Fibroblast of villous mesenchyme (primary cell): ENCODE data around the gene EPHA6. TPM values are rescaled to one million over a fixed set of nuclear protein-coding genes. Genes with fewer than 3 reads are reported as not detected.
"Not testable (repeated sequence)": the region's sequence is repeated elsewhere in the genome, so short reads cannot be mapped to it uniquely, and the experiment has no call there.

Source experiments
- DNase-seq: peaks from one replicate; pipeline ENCODE4 v3.0.0-alpha.2; 2010; ENCODE audit warnings: low read depth
- H3K4me3 ChIP-seq: 2 replicates; pipeline ENCODE4 v1.5.1; 2011; ENCODE audit warnings: low read depth, mild to moderate bottlenecking, low read length
- total RNA-seq: library from RNA; depleted of rRNA; stranded (reverse); fragments of >200 nt; gene quantifications from 2 replicates; pipeline ENCODE4 v1.2.3, GENCODE V29; 2012
- TF ChIP-seq, protein P1 (sequence below): IDR thresholded peaks from 2 replicates; pipeline ENCODE4 v1.5.1; 2012; ENCODE audit warnings: low read depth, mild to moderate bottlenecking, low read length; ENCODE audit not compliant: insufficient read depth

EPHA6 gene
- total RNA-seq, 1 donor = 1.7 TPM

DNA sequence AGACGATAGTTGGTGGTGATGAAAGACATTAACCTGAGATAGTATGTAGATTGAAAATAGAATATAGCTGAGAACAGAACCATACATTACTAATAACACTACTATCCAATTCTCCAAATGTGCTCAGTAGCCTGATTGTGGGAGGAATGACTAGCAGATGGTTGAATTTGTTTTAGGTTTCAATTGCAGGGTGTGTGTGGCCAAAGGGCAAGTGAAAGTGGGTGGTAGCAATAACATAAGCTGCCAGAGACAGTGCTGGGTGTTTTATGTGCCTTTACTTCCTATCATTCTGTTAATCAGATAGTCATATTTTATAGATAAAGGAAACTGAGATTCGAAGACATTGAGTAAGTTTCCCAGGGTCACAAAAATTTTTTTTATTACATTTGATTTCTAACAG, 700.7 kb downstream of the EPHA6 start:
- TF ChIP-seq, protein P1, sequence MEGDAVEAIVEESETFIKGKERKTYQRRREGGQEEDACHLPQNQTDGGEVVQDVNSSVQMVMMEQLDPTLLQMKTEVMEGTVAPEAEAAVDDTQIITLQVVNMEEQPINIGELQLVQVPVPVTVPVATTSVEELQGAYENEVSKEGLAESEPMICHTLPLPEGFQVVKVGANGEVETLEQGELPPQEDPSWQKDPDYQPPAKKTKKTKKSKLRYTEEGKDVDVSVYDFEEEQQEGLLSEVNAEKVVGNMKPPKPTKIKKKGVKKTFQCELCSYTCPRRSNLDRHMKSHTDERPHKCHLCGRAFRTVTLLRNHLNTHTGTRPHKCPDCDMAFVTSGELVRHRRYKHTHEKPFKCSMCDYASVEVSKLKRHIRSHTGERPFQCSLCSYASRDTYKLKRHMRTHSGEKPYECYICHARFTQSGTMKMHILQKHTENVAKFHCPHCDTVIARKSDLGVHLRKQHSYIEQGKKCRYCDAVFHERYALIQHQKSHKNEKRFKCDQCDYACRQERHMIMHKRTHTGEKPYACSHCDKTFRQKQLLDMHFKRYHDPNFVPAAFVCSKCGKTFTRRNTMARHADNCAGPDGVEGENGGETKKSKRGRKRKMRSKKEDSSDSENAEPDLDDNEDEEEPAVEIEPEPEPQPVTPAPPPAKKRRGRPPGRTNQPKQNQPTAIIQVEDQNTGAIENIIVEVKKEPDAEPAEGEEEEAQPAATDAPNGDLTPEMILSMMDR = no peak
- H3K4me3 ChIP-seq = no peak overlapping the region
- DNase-seq = no peak

DNA sequence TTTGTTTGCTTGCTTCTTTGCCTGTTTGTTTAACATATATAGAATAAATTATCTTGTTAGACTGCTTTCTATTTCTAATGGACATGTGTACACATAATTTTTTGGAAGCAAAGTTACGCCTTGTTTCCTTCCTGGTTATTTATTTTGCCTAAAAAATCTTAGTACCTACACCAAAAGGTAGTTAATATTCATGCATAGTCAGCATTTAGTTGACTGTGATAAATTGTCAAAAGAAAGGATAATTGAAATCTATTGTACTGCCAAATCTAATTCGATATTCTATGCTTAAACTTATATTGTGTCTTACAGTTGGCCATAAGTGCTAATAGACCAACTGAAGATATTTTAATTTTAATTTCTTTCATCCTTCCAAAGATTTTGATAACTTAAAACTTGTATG, 716.3 kb downstream of the EPHA6 start:
- no peak for DNase-seq
- TF ChIP-seq, protein P1 = no peak
- no peak overlapping the region for H3K4me3 ChIP-seq

DNA sequence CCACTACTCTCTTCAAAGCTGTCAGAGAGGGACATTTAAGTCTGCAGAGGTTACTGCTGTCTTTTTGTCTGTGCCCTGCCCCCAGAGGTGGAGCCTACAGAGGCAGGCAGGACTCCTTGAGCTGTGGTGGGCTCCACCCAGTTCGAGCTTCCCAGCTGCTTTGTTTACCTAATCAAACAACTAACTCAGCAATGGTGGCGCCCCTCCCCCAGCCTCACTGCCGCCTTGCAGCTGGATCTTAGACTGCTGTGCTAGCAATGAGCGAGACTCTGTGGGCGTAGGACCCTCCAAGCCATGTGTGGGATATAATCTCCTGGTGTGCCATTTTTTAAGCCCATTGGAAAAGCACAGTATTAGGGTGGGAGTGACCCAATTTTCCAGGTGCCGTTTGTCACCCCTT, 733.2 kb downstream of the EPHA6 start:
- DNase-seq, H3K4me3 ChIP-seq: not testable (repeated sequence)

DNA sequence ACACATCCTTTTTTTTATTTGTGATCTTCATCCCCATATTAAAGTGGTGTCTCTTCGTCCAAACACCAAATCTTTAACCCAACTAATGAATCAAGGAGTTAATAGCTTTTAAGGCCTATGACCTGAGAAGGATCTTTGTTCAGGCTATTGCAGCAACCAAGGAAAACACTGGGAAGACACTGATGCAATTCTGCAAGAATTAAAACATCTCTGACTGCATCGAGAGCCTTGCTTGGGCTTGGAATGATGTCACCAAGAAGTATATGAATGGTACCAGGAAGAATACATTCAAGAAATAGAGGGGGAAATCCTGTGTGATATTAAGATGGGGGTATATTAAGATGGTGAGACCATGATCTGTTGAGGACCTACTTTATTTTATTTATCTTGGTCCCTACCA, 736.0 kb downstream of the EPHA6 start:
- DNase-seq = no peak
- no peak overlapping the region for H3K4me3 ChIP-seq
- TF ChIP-seq, protein P1 = no peak

DNA sequence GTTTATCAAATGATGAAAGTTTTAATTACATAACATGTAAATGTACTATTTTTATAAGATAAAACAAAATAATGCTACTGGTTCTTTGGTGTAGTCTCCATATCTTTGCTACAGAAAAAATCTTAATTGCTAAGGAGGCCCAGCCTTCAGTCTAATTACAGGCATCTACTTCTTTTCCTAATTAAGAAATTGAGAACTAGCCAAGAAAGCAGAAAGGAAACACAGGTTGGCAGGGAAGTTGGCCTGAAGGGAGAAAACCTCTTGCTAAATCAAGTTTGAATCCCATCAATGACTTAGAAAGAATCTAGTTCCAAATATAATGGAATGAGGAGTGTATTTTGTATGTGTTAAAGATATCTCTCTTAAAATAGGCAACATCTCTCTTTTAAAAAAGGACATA, 737.8 kb downstream of the EPHA6 start:
- TF ChIP-seq, protein P1 = no peak
- no peak for DNase-seq
- H3K4me3 ChIP-seq = no peak overlapping the region

DNA sequence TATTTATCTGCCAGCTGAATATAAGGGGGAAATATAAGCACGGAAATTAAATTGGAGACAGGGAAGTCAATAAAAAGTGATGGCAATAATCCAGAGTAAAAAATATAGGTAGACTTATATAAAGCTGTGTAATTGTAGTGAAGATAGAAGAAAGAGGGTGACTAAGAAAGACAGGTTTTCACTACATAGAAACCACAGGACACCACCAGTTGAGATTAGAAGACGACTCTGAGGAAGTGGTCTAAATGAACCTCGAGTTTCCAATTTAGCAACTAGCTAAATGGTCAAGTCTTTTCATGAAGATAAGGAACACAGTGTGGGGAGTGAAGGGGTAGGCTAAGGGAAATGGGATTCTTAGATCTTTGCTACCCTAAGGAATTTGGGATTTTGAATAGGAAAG, 761.3 kb downstream of the EPHA6 start:
- no peak for DNase-seq
- H3K4me3 ChIP-seq = no peak overlapping the region
- TF ChIP-seq, protein P1 = no peak

DNA sequence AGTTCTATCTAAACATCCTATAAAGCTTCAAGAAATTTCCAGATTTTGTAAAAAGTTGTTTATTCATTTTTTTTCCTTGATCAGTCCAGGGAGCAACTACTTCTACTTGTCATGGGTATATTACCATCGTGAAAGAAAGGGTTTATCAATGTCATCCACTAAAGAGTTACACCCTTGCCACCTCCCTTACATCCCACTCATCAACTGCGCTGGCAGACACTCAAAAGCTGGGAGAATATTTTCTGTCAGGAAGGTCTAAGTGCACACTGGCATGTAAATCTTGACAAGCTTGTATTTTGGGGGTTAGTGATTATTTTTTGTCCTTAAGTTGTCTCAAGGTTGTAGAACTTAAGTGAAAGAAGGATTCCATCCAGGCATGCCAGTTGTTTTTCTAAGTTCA, 761.8 kb downstream of the EPHA6 start:
- no peak overlapping the region for H3K4me3 ChIP-seq
- DNase-seq = no peak
- TF ChIP-seq, protein P1 = no peak
